Measurements from ENCODE around the gene NDUFB4. TPM values are rescaled to one million over a fixed set of nuclear protein-coding genes. Genes with fewer than 3 reads are reported as not detected.
A peak's percentile ranks its signal among the peaks of the same experiment; 100 is the strongest.

Gene NDUFB4
- total and polyA plus RNA-seq, 11 donors, result 283 to 899 (median 505) TPM

DNA sequence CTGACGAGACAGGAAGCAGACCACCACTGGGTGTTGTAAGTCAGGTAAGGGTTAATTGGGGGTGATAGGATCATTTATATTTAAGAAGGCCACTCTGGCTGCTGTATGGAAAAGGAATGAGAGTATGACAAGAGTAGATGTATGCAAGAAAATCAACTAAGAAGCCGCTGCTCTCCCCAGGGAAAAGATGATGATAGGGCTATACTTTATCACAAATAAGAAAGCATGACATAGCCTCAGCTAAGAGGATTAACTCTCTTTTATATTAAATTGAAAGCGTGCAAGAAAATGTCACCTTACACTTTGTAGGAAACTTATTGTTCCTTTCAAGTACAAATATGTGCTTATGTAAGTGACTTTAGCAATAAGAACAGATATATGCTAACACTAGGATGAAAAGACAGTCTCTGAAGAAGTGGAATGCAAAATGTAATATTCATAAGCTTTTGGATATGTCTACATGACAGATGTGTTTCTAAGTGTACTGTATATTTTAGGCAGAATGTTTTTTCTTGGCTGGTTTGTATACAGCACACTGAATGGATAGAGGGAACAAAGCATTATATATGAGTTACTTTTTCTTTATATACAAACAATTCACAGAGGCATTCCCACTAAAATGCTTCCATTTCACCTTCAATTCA lies 8.7 kb upstream of the NDUFB4 start:
- ATAC-seq, result no peak
- DNase-seq, result no peak
- Histone ChIP-seq H3K9me3 (peaks cover 0 to 4% (median 0%) of the 10 kb centered on the region in 12 donors), H3K36me3 (no peaks in the 10 kb centered on the region), H3K4me1 (no peaks in the 10 kb centered on the region), H3K4me3 (no peak overlapping the region), H3K27ac (no peak overlapping the region), H3K27me3 (peaks cover 0 to 5% (median 0%) of the 10 kb centered on the region in 9 donors)
- WGBS, 4 donors, result 71 to 77% (median 72%) methylated on average over 3 of the region's 3 CpGs
- intact Hi-C loops (cut with DNase I), result no loop called here
- TF ChIP-seq CTCF (IDR thresholded peaks at IDR 0.05) (no peak), POLR2A (IDR thresholded peaks at IDR 0.05) (no peak)

GRCh38 chr3:120595788-120596115 lies 384 bp upstream of the NDUFB4 start:
- no peak for TF ChIP-seq CTCF (IDR thresholded peaks at IDR 0.05)
- TF ChIP-seq POLR2A (IDR thresholded peaks at IDR 0.05), result no peak
- H3K27ac ChIP-seq, result peak overlapping the region in 11 of 12 donors; percentile 48 to 98 (median 94)
- no peaks in the 10 kb centered on the region for H3K9me3 ChIP-seq
- no peak for DNase-seq
- intact Hi-C loops (cut with DNase I), result loop anchor here in 9 of 10 donors (1.0 to 10.0 kb wide), 5 partner anchors 35 to 149 kb away; partner anchors contain the start of genes GTF2E1 (in 8 of the 9) and RABL3 (in 8 of the 9)
- WGBS, 4 donors, result 1 to 3% (median 2%) methylated on average over 4 of the region's 4 CpGs
- H3K36me3 ChIP-seq, result peaks cover 0 to 30% (median 20%) of the 10 kb centered on the region in 9 donors
- H3K27me3 ChIP-seq, result no peaks in the 10 kb centered on the region
- H3K4me3 ChIP-seq, result peak overlapping the region; percentile 61 to 94 (median 76)
- H3K4me1 ChIP-seq, result peaks cover 11 to 42% (median 32%) of the 10 kb centered on the region in 12 donors
- no peak for ATAC-seq

DNA sequence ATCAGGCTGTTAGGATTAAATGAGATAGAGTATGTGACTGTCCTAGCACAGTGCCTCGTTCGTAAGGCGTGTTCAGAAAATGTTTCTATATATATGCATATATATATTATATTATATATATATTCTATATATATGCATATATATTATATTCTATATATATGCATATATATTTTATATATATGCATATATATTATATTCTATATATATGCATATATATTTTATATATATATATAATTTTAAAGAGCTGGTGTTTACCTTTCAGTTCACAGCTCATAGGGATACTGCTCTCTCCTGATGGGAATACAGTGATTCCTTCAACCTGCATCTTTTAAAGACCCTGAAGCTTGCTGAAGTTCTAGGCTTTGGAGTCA lies 702 bp downstream of the NDUFB4 start:
- WGBS, 4 donors, result 17 to 21% (median 20%) methylated on average over 3 of the region's 3 CpGs
- DNase-seq (no peak), ATAC-seq (no peak)
- Histone ChIP-seq H3K9me3 (no peaks in the 10 kb centered on the region), H3K4me1 (peaks cover 11 to 52% (median 36%) of the 10 kb centered on the region in 12 donors), H3K4me3 (peak overlapping the region; percentile 61 to 94 (median 76)), H3K36me3 (peaks cover 0 to 41% (median 31%) of the 10 kb centered on the region in 9 donors), H3K27me3 (no peaks in the 10 kb centered on the region), H3K27ac (peak overlapping the region; percentile 83 to 98 (median 94))
- intact Hi-C loops (cut with DNase I), result loop anchor here in 8 of 10 donors (1.0 to 10.0 kb wide), 3 partner anchors 145 to 148 kb away; partner anchors contain the start of genes GTF2E1 (in 8 of the 8) and RABL3 (in 8 of the 8)
- TF ChIP-seq CTCF (IDR thresholded peaks at IDR 0.05) (no peak), POLR2A (IDR thresholded peaks at IDR 0.05) (no peak)

GRCh38 chr3:120597445-120598049 lies 1.4 kb downstream of the NDUFB4 start:
- H3K4me3 ChIP-seq, result peak overlapping the region in 11 of 12 donors; percentile 61 to 94 (median 75)
- intact Hi-C loops (cut with DNase I), result loop anchor here in 6 of 10 donors (2.0 to 10.0 kb wide), 2 partner anchors 145 to 147 kb away; partner anchors contain the start of genes GTF2E1 (in 6 of the 6) and RABL3 (in 6 of the 6)
- peaks cover 11 to 53% (median 36%) of the 10 kb centered on the region in 12 donors for H3K4me1 ChIP-seq
- no peak for TF ChIP-seq POLR2A (IDR thresholded peaks at IDR 0.05)
- 22 to 38% (median 28%) methylated on average over 1 of the region's 1 CpG for WGBS, 4 donors
- no peaks in the 10 kb centered on the region for H3K27me3 ChIP-seq
- H3K9me3 ChIP-seq, result no peaks in the 10 kb centered on the region
- H3K36me3 ChIP-seq, result peaks cover 0 to 48% (median 38%) of the 10 kb centered on the region in 9 donors
- ATAC-seq (no peak), DNase-seq (no peak)
- peak overlapping the region in 8 of 12 donors; percentile 9 to 98 (median 90) for H3K27ac ChIP-seq
